ENCODE data around the gene DDX56. TPM values are rescaled to one million over a fixed set of nuclear protein-coding genes. Genes with fewer than 3 reads are reported as not detected.

The DDX56 gene
- total and polyA plus RNA-seq, 9 of the 15 experiments (the other 6 are each of a cell fraction or from before 2014, with no cell fraction given): 33.0 to 145 (median 102) TPM

GRCh38 chr7:44606341-44607140 lies 32.8 kb upstream of the DDX56 start, which contains the start of gene OGDH (continued):
- TF ChIP-seq HIVEP1 (CRISPR knock-in tag; IDR thresholded peaks at IDR 0.05) (no peak), NCOA2 (IDR thresholded peaks at IDR 0.05; ENCODE audit: partially characterized antibody in 2 of 2) (no peak), KLF6 (CRISPR knock-in tag; IDR thresholded peaks at IDR 0.05; ENCODE audit: borderline replicate concordance) (no peak), GABPB1 (CRISPR knock-in tag; IDR thresholded peaks at IDR 0.05) (peak; percentile 73), HBP1 (CRISPR knock-in tag; IDR thresholded peaks at IDR 0.05) (0 out of 2 replicates have a peak, but pooled peaks have one; percentile 80), THRB (CRISPR knock-in tag; conservative IDR thresholded peaks at IDR 0.05) (peak; percentile 89), TAF1 (IDR thresholded peaks at IDR 0.05; ENCODE audit: control insufficient read depth, extremely low read depth, insufficient read depth, low read length, severe bottlenecking) (peak; percentile 77), ZNF318 (IDR thresholded peaks at IDR 0.05; ENCODE audit: borderline replicate concordance in 1 of 2, low read depth in 1 of 2) (peak in 1 of 2 experiments; percentile 99; a peak in 2 of 4 replicates), ELF2 (CRISPR knock-in tag; IDR thresholded peaks at IDR 0.05) (0 out of 2 replicates have a peak, but pooled peaks have one; percentile 37), HNRNPL (IDR thresholded peaks at IDR 0.05; ENCODE audit: low read depth, low read length) (peak; percentile 43; the same call in 1 of the 2 replicates)
